Naive thymus-derived CD8-positive, alpha-beta T cell (primary cell): ENCODE measurements around the gene KIF13A. TPM values are rescaled to one million over a fixed set of nuclear protein-coding genes. Genes with fewer than 3 reads are reported as not detected.
"Not testable (repeated sequence)": the region's sequence is repeated elsewhere in the genome, so short reads cannot be mapped to it uniquely, and the experiment has no call there.

ENCODE experiments used
- ATAC-seq, 2 donors: fragments of 150-1000 bp; cut with Tn5 transposase in 1 of 2; sonication (Bioruptor Pico), chemical (Tn5 transposase) in 1 of 2; 1 replicate in 1 of 2; 2 replicates in 1 of 2; pipeline ENCODE4 v1.10.0; 2021; ENCODE audit warnings: mild to moderate bottlenecking in 2 of 2, moderate library complexity in 2 of 2
- POLR2A ChIA-PET: fragments of 350-600 bp; sonication (Branson Sonifier 250); formaldehyde crosslinking; loops from one replicate; lab custom pipeline; 2021; ENCODE audit warnings: antibody characterized with exemption; lab: Charles Lee
- DNase-seq, 10 donors: peaks; one replicate each; pipeline versions ENCODE4 v3.0.0 to v3.0.0-alpha.2; 2020 to 2022
- H3K27ac Mint-ChIP-seq, 10 donors: one replicate each; pipeline ENCODE4 v1.8.0; 2020 to 2022; ENCODE audit warnings: mild to moderate bottlenecking in 10 of 10, mixed read lengths in 10 of 10, moderate library complexity in 4 of 10, inconsistent platforms in 1 of 10
- H3K27me3 Mint-ChIP-seq, 5 donors: one replicate each; pipeline ENCODE4 v1.8.0; 2021 to 2022; ENCODE audit warnings: mixed read lengths in 5 of 5
- H3K36me3 Mint-ChIP-seq, 3 donors: one replicate each; pipeline ENCODE4 v1.8.0; 2020 to 2022; ENCODE audit warnings: mixed read lengths in 3 of 3, mild to moderate bottlenecking in 2 of 3, inconsistent platforms in 1 of 3
- H3K4me1 Mint-ChIP-seq, 4 donors: one replicate each; pipeline ENCODE4 v1.8.0; 2021 to 2022; ENCODE audit warnings: mixed read lengths in 4 of 4
- H3K4me3 Mint-ChIP-seq, 10 donors: one replicate each; pipeline ENCODE4 v1.8.0; 2020 to 2022; ENCODE audit warnings: mild to moderate bottlenecking in 10 of 10, mixed read lengths in 10 of 10, moderate library complexity in 6 of 10, inconsistent platforms in 1 of 10
- H3K9me3 Mint-ChIP-seq, 9 donors: one replicate each; pipeline ENCODE4 v1.8.0; 2020 to 2022; ENCODE audit warnings: mixed read lengths in 9 of 9, mild to moderate bottlenecking in 3 of 9, inconsistent platforms in 1 of 9, moderate library complexity in 1 of 9
- polyA plus RNA-seq, 3 donors: library from polyadenylated mRNA; unstranded; fragments of 300-500 nt; fragmentation: Illumina TruSeq; gene quantifications; one replicate each; pipeline ENCODE4 v1.2.3, GENCODE V29; 2021
- total RNA-seq, 8 experiments: library from RNA in 2 of 8; stranded (reverse) in 2 of 8; gene quantifications; one replicate each; pipeline ENCODE4 v1.2.3 and lab custom pipeline; 2021 to 2026

The KIF13A gene
- total and polyA plus RNA-seq, 5 experiments from 2014 or later: 0.49 to 0.81 TPM; not detected in 3

- H3K4me3 Mint-ChIP-seq: no peak overlapping the region
- no peaks in the 10 kb centered on the region for H3K9me3 Mint-ChIP-seq
- ATAC-seq (no peak), DNase-seq (no peak)
- no peaks in the 10 kb centered on the region for H3K36me3 Mint-ChIP-seq
- no peak overlapping the region for H3K27ac Mint-ChIP-seq
- H3K27me3 Mint-ChIP-seq: peaks cover 0 to 9% (median 3%) of the 10 kb centered on the region in 5 donors
- POLR2A ChIA-PET: no interaction called here
- H3K4me1 Mint-ChIP-seq: no peaks in the 10 kb centered on the region
These were observed 136.3 kb downstream of the KIF13A start for GRCh38 chr6:17851001-17851719.

- Mint-ChIP-seq H3K4me3 (no peak overlapping the region), H3K27ac (no peak overlapping the region), H3K4me1 (no peaks in the 10 kb centered on the region), H3K36me3 (no peaks in the 10 kb centered on the region), H3K9me3 (no peaks in the 10 kb centered on the region), H3K27me3 (peaks cover 0 to 9% (median 3%) of the 10 kb centered on the region in 5 donors)
- ATAC-seq (no peak), DNase-seq (no peak)
- POLR2A ChIA-PET: no interaction called here
These were observed 137.2 kb downstream of the KIF13A start for GRCh38 chr6:17850281-17850680.

DNA sequence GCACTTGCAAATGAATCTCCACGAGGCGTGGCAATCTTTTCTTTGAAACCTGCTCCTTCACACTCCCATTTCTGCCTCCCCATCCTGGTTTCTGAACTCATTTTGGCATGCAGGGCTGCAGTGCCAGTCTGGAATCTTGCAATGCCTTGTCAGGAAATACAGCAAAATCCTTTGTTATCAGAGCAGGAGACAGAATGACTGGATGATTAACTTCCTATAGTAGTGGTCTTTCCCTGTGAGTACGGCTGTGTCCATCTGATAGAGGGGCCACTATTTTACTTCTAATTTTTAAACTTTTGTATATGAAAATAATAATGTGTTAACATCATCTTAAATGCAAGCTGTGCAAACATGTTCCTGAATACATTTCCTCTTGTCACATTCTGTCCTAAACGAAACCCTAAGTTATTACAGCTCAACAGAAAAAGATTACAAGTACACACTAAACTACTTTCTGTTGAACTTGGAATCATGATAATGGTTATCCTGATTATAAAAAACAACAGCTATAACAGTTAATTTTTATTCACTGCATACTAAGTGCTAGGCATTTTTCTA is 140.2 kb downstream of the KIF13A start:
- POLR2A ChIA-PET: no interaction called here
- Mint-ChIP-seq H3K9me3 (no peaks in the 10 kb centered on the region), H3K4me1 (no peaks in the 10 kb centered on the region), H3K4me3 (no peak overlapping the region), H3K27me3 (peaks cover 0 to 10% (median 4%) of the 10 kb centered on the region in 5 donors), H3K27ac (no peak overlapping the region), H3K36me3 (no peaks in the 10 kb centered on the region)
- ATAC-seq (no peak), DNase-seq (no peak)

GRCh38 chr6:17846762-17847161 is 140.7 kb downstream of the KIF13A start:
- Mint-ChIP-seq H3K27ac (no peak overlapping the region), H3K4me1 (no peaks in the 10 kb centered on the region), H3K36me3 (no peaks in the 10 kb centered on the region), H3K27me3 (peaks cover 0 to 11% (median 4%) of the 10 kb centered on the region in 5 donors), H3K4me3 (no peak overlapping the region), H3K9me3 (no peaks in the 10 kb centered on the region)
- POLR2A ChIA-PET: no interaction called here
- ATAC-seq (no peak), DNase-seq (no peak)

DNA sequence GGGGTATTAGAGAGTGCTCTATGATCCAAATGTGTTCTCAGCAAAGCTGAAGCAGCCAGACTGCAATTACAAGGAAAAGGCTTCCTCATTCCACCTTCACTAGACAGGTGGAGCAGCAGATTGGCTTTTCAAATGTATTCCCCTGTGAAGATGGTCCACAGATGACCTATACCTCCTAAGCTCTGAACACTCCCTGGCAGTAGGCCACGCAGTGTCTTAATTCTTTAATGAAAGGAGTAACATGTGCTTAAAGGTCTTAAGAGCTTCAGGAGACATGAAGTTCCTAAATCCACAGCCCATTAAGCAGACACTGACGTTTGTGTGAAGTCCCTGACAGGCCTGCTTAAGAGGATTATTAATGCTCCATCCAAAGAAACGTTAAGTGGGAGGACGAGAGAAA is 141.8 kb downstream of the KIF13A start:
- Mint-ChIP-seq H3K4me3 (no peak overlapping the region), H3K36me3 (no peaks in the 10 kb centered on the region), H3K4me1 (no peaks in the 10 kb centered on the region), H3K27me3 (peaks cover 0 to 11% (median 4%) of the 10 kb centered on the region in 5 donors), H3K9me3 (no peaks in the 10 kb centered on the region), H3K27ac (no peak overlapping the region)
- ATAC-seq: no peak
- no peak for DNase-seq
- POLR2A ChIA-PET: no interaction called here

DNA sequence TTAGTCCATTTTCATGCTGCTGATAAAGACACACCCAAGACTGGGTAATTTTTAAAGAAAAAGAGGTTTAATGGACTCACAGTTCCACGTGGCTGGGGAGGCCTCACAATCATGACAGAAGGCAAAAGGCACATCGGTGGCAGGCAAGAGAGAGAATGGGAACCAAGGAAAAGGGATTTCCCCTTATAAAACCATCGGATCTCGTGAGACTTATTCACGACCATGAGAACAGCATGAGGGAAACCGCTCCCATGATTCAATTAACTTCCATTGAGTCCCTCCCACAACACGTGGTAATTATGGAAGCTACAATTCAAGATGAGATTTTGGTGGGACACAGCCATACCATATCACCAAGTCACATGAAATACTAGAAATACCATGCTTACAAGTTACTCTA is 142.5 kb downstream of the KIF13A start:
- H3K4me3 Mint-ChIP-seq, H3K36me3 Mint-ChIP-seq, H3K9me3 Mint-ChIP-seq, ATAC-seq, DNase-seq, H3K27ac Mint-ChIP-seq, POLR2A ChIA-PET, H3K4me1 Mint-ChIP-seq: not testable (repeated sequence)
- H3K27me3 Mint-ChIP-seq: peaks cover 0 to 11% (median 4%) of the 10 kb centered on the region in 5 donors

- H3K4me1 Mint-ChIP-seq: no peaks in the 10 kb centered on the region
- DNase-seq: no peak
- no peak overlapping the region for H3K27ac Mint-ChIP-seq
- no peak overlapping the region for H3K4me3 Mint-ChIP-seq
- peaks cover 0 to 6% (median 0%) of the 10 kb centered on the region in 5 donors for H3K27me3 Mint-ChIP-seq
- H3K36me3 Mint-ChIP-seq: no peaks in the 10 kb centered on the region
- no peak for ATAC-seq
- POLR2A ChIA-PET: no interaction called here
- H3K9me3 Mint-ChIP-seq: no peaks in the 10 kb centered on the region
These were observed 144.3 kb downstream of the KIF13A start for GRCh38 chr6:17842934-17843821.

DNA sequence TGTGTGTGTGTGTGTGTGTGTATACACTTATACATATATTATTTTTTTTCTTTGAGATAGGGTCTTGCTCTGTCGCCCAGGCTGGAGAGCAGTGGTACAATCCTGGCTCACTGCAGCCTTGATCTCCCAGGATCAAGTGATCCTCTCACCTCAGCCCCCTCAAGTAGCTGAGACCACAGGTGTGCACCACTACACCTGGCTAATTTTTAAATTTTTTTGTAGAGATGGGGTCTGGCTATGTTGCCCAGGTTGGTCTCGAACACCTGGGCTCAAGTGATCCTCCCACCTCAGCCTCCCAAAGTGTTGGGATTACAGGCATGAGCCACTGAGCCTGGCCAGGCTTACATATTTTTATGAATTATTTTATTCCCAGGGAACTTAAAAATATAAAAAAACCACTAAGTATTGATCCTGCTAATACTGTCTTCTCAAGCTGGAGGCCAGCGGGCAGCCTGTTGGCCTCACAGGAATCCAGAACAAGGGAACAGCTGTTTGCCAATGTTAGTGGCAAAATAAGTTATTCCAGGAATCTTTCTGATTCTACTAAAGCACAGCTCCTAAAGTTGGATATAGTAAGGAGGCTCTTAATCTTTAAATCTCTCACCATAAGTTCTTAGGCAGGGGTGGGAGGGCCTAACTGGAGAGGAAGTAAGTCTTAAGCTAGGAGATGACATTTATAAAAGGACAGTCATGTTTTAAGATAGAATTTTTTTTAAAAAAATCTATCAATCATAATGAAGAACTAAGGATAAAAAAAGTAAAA is 145.2 kb downstream of the KIF13A start:
- POLR2A ChIA-PET: no interaction called here
- Mint-ChIP-seq H3K36me3 (no peaks in the 10 kb centered on the region), H3K4me3 (no peak overlapping the region), H3K9me3 (no peaks in the 10 kb centered on the region), H3K27ac (no peak overlapping the region), H3K27me3 (peaks cover 0 to 5% (median under 1%) of the 10 kb centered on the region in 5 donors), H3K4me1 (no peaks in the 10 kb centered on the region)
- ATAC-seq (no peak), DNase-seq (no peak)

DNA sequence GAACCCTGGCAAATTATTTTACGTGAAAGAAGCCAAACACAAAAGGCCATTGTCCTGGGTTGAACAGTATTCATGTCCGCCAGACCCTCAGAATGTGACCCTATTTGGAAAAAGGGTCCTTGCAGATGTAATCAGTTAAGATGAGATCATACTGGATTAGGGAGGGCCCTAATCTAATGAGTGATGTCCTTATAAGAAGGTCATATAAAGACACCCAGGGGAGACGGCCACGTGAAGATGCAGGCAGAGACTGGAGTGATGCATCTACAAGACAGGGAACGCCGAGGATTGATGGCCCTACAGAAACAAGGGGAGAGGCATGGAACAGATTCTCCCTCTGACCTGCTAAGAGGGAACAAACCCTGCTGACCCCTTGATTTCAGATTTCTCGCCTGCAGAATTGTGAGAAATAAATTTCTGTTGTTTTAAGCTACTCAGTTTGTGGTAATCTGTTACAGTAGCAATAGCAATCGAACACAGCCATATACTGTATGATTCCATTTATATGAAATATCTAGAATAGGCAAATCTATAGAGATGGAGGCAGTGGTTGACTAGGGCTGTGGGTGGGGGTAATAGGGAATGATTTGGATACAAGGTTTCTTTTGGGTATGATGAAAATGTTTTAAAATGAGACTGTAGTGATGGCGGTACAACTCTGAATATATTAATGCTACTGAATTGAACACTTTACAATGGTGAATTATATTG is 147.8 kb downstream of the KIF13A start:
- no peak for DNase-seq
- Mint-ChIP-seq H3K4me3 (no peak overlapping the region), H3K27ac (no peak overlapping the region), H3K27me3 (peaks cover 0 to 5% (median 1%) of the 10 kb centered on the region in 5 donors), H3K4me1 (no peaks in the 10 kb centered on the region), H3K36me3 (no peaks in the 10 kb centered on the region), H3K9me3 (no peaks in the 10 kb centered on the region)
- no peak for ATAC-seq
- POLR2A ChIA-PET: no interaction called here

DNA sequence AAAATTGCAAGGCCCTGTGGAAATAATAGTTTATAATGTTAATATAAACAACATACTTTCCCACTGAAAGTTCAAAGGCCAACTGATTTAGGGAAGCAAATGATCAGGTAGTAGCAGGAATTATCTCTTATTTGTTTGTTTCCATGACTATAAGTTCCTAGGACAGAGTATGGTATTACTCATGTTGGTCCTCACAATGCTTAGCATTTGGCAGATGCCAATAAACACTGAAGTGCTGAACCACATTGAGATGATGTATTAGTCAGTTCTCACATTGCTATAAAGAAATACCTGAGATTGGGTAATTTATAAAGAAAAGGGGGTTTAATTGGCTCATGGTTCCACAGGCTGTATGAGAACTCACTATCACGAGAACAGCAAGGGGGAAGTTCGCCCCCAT is 151.1 kb downstream of the KIF13A start:
- Mint-ChIP-seq H3K36me3 (no peaks in the 10 kb centered on the region), H3K9me3 (no peaks in the 10 kb centered on the region), H3K4me3 (no peak overlapping the region), H3K27me3 (peaks cover 0 to 4% (median 2%) of the 10 kb centered on the region in 5 donors), H3K27ac (no peak overlapping the region), H3K4me1 (no peaks in the 10 kb centered on the region)
- DNase-seq (no peak), ATAC-seq (no peak)
- POLR2A ChIA-PET: no interaction called here

DNA sequence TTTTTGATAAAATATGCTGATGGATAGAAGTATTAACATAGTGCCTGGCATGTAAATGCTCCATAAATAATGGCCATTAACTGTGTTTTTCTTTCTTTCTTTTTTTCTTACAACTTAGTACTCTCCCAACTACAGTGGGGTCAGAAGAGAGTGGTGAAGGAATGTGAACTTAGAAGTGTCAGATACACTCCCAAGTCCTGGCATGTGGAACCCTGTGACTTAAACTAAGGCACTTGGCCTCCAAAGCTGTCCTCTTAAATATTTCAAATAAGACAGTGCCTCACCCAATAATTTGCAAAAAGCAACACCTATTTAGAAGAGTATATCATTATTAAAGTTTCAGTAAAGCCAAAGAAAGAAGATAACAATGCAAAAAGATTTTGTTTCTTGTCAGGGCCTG is 151.7 kb downstream of the KIF13A start:
- no peak overlapping the region for H3K27ac Mint-ChIP-seq
- ATAC-seq: no peak
- H3K4me3 Mint-ChIP-seq: no peak overlapping the region
- no peaks in the 10 kb centered on the region for H3K36me3 Mint-ChIP-seq
- peaks cover 0 to 4% (median 2%) of the 10 kb centered on the region in 5 donors for H3K27me3 Mint-ChIP-seq
- no peak for DNase-seq
- no peaks in the 10 kb centered on the region for H3K4me1 Mint-ChIP-seq
- H3K9me3 Mint-ChIP-seq: no peaks in the 10 kb centered on the region
- POLR2A ChIA-PET: no interaction called here

DNA sequence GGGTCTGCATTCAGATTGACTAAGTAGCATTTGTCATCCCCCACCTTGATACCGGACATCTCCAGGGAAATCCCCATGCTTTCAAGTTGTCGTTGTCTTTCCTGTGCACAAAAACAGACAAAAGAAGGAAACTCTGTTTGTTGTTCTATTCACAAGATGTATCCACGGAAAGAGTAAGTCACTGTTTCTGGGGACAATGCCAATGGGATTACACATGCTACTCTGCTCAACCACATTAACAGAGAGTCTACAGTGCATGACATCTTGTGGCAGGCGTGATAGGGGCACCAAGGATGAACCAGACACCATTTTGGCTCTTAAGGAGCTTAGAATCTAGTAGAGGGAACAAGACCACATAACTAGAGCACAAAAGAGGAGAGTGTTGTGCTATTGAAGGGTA is 156.3 kb downstream of the KIF13A start:
- POLR2A ChIA-PET: no interaction called here
- no peaks in the 10 kb centered on the region for H3K36me3 Mint-ChIP-seq
- H3K27ac Mint-ChIP-seq: no peak overlapping the region
- no peak for ATAC-seq
- H3K9me3 Mint-ChIP-seq: no peaks in the 10 kb centered on the region
- no peaks in the 10 kb centered on the region for H3K4me1 Mint-ChIP-seq
- DNase-seq: no peak
- no peak overlapping the region for H3K4me3 Mint-ChIP-seq
- H3K27me3 Mint-ChIP-seq: peaks cover 0 to 5% (median 2%) of the 10 kb centered on the region in 5 donors
